Peyer's patch (tissue), 4 donors: Measurements from ENCODE around the gene SUGT1. TPM values are rescaled to one million over a fixed set of nuclear protein-coding genes. Genes with fewer than 3 reads are reported as not detected.
A peak's percentile ranks its signal among the peaks of the same experiment; 100 is the strongest.
"Not testable (repeated sequence)": the region's sequence is repeated elsewhere in the genome, so short reads cannot be mapped to it uniquely, and the experiment has no call there.

Source experiments
- DNase-seq, 3 donors: peaks; one replicate each; pipeline ENCODE4 v3.0.0-alpha.2; 2017 to 2019
- H3K27ac ChIP-seq, 4 donors: fragments of 200-600 bp; sonication (generic); one replicate each; pipeline ENCODE4 v1.5.1; 2016 to 2019
- H3K27me3 ChIP-seq, 2 donors: fragments of 200-600 bp; sonication (generic); one replicate each; pipeline ENCODE4 v1.5.1; 2019
- H3K36me3 ChIP-seq, 3 donors: fragments of 200-600 bp; sonication (generic); one replicate each; pipeline ENCODE4 v1.5.1; 2016 to 2019
- H3K4me1 ChIP-seq, 4 donors: fragments of 200-600 bp; sonication (generic); one replicate each; pipeline ENCODE4 v1.5.1; 2016 to 2019
- H3K4me3 ChIP-seq, 4 donors: fragments of 200-600 bp; sonication (generic); 1 replicate in 3 of 4; 2 replicates in 1 of 4; pipeline ENCODE4 v1.5.1; 2016 to 2019; ENCODE audit warnings: mild to moderate bottlenecking in 1 of 4
- H3K9me3 ChIP-seq, 4 donors: fragments of 200-600 bp; sonication (generic); one replicate each; pipeline ENCODE4 v1.5.1; 2016 to 2019; ENCODE audit warnings: mild to moderate bottlenecking in 1 of 4
- CTCF ChIP-seq, 6 experiments: fragments of 450-650 bp in 4 of 6; fragments of 200-600 bp in 2 of 6; sonication (generic) in 1 of 6; IDR thresholded peaks; one replicate each; pipeline ENCODE4 v1.5.1; 2017 to 2019; ENCODE audit warnings: antibody characterized with exemption in 6 of 6, mild to moderate bottlenecking in 3 of 6, moderate library complexity in 1 of 6
- POLR2A ChIP-seq, 2 donors: fragments of 450-650 bp; IDR thresholded peaks; one replicate each; pipeline ENCODE4 v1.5.1; 2017; ENCODE audit warnings: antibody characterized with exemption in 2 of 2, mild to moderate bottlenecking in 2 of 2, moderate library complexity in 2 of 2
- total RNA-seq, 4 donors: library from RNA; depleted of rRNA; stranded (reverse); fragments of >200 nt; gene quantifications; one replicate each; pipeline ENCODE4 v1.1.0, GENCODE V29; 2016

SUGT1 gene
- total RNA-seq, 4 donors from 2014 or later: 22.4 to 49.5 (median 27.5) TPM

- Histone ChIP-seq H3K27me3 (no peaks in the 10 kb centered on the region), H3K4me3 (no peak overlapping the region), H3K4me1 (no peaks in the 10 kb centered on the region), H3K9me3 (no peaks in the 10 kb centered on the region), H3K36me3 (peaks cover 0 to 89% (median 0%) of the 10 kb centered on the region in 3 donors), H3K27ac (no peak overlapping the region)
- no peak for DNase-seq
- TF ChIP-seq POLR2A (IDR thresholded peaks at IDR 0.05) (no peak), CTCF (IDR thresholded peaks at IDR 0.05) (no peak)
These were observed 11.6 kb downstream of the SUGT1 start for GRCh38 chr13:52664272-52664671.

- TF ChIP-seq POLR2A (IDR thresholded peaks at IDR 0.05) (no peak), CTCF (IDR thresholded peaks at IDR 0.05) (peak in 4 of 6 experiments; percentile 18 to 41 (median 28))
- H3K36me3 ChIP-seq: peaks cover 0 to 79% (median 0%) of the 10 kb centered on the region in 3 donors
- no peaks in the 10 kb centered on the region for H3K4me1 ChIP-seq
These were observed 12.7 kb downstream of the SUGT1 start for GRCh38 chr13:52665325-52665724.

GRCh38 chr13:52669677-52670076 lies 17.0 kb downstream of the SUGT1 start:
- TF ChIP-seq CTCF (IDR thresholded peaks at IDR 0.05) (no peak), POLR2A (IDR thresholded peaks at IDR 0.05) (no peak)
- Histone ChIP-seq H3K9me3 (no peaks in the 10 kb centered on the region), H3K27me3 (no peaks in the 10 kb centered on the region), H3K36me3 (peaks cover 0 to 51% (median 0%) of the 10 kb centered on the region in 3 donors), H3K4me1 (no peaks in the 10 kb centered on the region), H3K4me3 (no peak overlapping the region), H3K27ac (no peak overlapping the region)
- no peak for DNase-seq

More at GRCh38 chr13:52665325-52665724, 12.7 kb downstream of the SUGT1 start:
- Histone ChIP-seq H3K27ac (no peak overlapping the region), H3K4me3 (no peak overlapping the region), H3K9me3 (no peaks in the 10 kb centered on the region), H3K27me3 (no peaks in the 10 kb centered on the region)
- no peak for DNase-seq

GRCh38 chr13:52670726-52671125 lies 18.1 kb downstream of the SUGT1 start:
- Histone ChIP-seq H3K4me3 (no peak overlapping the region), H3K4me1 (no peaks in the 10 kb centered on the region), H3K27ac (no peak overlapping the region), H3K27me3 (no peaks in the 10 kb centered on the region), H3K9me3 (no peaks in the 10 kb centered on the region), H3K36me3 (peaks cover 0 to 55% (median 0%) of the 10 kb centered on the region in 3 donors)
- TF ChIP-seq CTCF (IDR thresholded peaks at IDR 0.05): no peak
- no peak for TF ChIP-seq POLR2A (IDR thresholded peaks at IDR 0.05)
- no peak for DNase-seq

- Histone ChIP-seq H3K9me3 (no peaks in the 10 kb centered on the region), H3K27me3 (no peaks in the 10 kb centered on the region), H3K4me3 (no peak overlapping the region), H3K4me1 (no peaks in the 10 kb centered on the region), H3K36me3 (peaks cover 0 to 48% (median 0%) of the 10 kb centered on the region in 3 donors), H3K27ac (no peak overlapping the region)
- no peak for DNase-seq
- TF ChIP-seq POLR2A (IDR thresholded peaks at IDR 0.05): no peak
- TF ChIP-seq CTCF (IDR thresholded peaks at IDR 0.05): no peak
These were observed 20.8 kb downstream of the SUGT1 start for GRCh38 chr13:52673465-52673864.

GRCh38 chr13:52677823-52678222 lies 25.2 kb downstream of the SUGT1 start:
- no peak overlapping the region for H3K4me3 ChIP-seq
- H3K27me3 ChIP-seq: no peaks in the 10 kb centered on the region
- no peaks in the 10 kb centered on the region for H3K9me3 ChIP-seq
- H3K4me1 ChIP-seq: no peaks in the 10 kb centered on the region
- H3K36me3 ChIP-seq: peaks cover 0 to 72% (median 0%) of the 10 kb centered on the region in 3 donors
- H3K27ac ChIP-seq: no peak overlapping the region
- DNase-seq: no peak
- TF ChIP-seq CTCF (IDR thresholded peaks at IDR 0.05) (no peak), POLR2A (IDR thresholded peaks at IDR 0.05) (no peak)

DNA sequence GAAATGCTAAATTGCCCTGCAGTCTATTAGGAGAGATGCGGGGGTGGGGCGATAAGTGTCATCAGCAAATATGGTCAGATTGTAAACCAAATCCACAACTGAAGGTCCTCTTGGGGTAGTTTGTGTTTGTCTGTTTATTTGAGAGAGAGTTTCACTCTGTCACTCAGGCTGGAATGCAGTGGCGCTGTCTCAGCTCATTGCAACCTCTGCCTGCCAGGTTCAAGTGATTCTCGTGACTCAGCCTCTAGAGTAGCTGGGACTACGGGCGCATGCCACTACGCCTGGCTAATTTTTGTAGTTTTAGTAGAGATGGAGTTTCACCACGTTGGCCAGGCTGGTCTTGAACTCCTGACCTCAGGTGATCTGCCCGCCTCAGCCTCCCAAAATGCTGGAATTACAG lies 33.2 kb downstream of the SUGT1 start:
- H3K4me3 ChIP-seq, H3K27ac ChIP-seq, DNase-seq, H3K27me3 ChIP-seq, H3K4me1 ChIP-seq, H3K9me3 ChIP-seq: not testable (repeated sequence)
- H3K36me3 ChIP-seq: peaks cover 0 to 57% (median 0%) of the 10 kb centered on the region in 3 donors
